Mesothelial cell of epicardium (in vitro differentiated cells): ENCODE measurements around the gene YTHDC2. TPM values are rescaled to one million over a fixed set of nuclear protein-coding genes. Genes with fewer than 3 reads are reported as not detected.

Experiments
- DNase-seq, 2 experiments: peaks; one replicate each; pipeline ENCODE4 v3.0.0; 2021; ENCODE audit warnings: low spot score in 2 of 2; ENCODE audit not compliant: unreplicated experiment in 2 of 2
- H3K27ac Mint-ChIP-seq: 2 replicates; pipeline ENCODE4 v1.8.0; 2021; ENCODE audit warnings: mixed read lengths
- H3K27me3 Mint-ChIP-seq: 2 replicates; pipeline ENCODE4 v1.8.0; 2021; ENCODE audit warnings: low read depth, mixed read lengths
- H3K36me3 Mint-ChIP-seq: 2 replicates; pipeline ENCODE4 v1.8.0; 2021; ENCODE audit warnings: mixed read lengths
- H3K4me1 Mint-ChIP-seq: 2 replicates; pipeline ENCODE4 v1.8.0; 2021; ENCODE audit warnings: mixed read lengths
- H3K4me3 Mint-ChIP-seq: 2 replicates; pipeline ENCODE4 v1.8.0; 2021; ENCODE audit warnings: mild to moderate bottlenecking, moderate library complexity, mixed read lengths
- H3K9me3 Mint-ChIP-seq: 2 replicates; pipeline ENCODE4 v1.8.0; 2021; ENCODE audit warnings: mixed read lengths
- total RNA-seq: library from RNA; stranded (reverse); gene quantifications from 3 replicates; pipeline ENCODE4 v1.2.1, GENCODE V29; 2021
- TF ChIP-seq, protein P1 (sequence below): fragments of 200-600 bp; sonication (generic); IDR thresholded peaks from one replicate; pipeline ENCODE4 v1.5.0; 2021; ENCODE audit warnings: antibody characterized with exemption; ENCODE audit not compliant: unreplicated experiment

The YTHDC2 gene
- total RNA-seq, 1 donor from 2014 or later: 38.2 TPM

DNA sequence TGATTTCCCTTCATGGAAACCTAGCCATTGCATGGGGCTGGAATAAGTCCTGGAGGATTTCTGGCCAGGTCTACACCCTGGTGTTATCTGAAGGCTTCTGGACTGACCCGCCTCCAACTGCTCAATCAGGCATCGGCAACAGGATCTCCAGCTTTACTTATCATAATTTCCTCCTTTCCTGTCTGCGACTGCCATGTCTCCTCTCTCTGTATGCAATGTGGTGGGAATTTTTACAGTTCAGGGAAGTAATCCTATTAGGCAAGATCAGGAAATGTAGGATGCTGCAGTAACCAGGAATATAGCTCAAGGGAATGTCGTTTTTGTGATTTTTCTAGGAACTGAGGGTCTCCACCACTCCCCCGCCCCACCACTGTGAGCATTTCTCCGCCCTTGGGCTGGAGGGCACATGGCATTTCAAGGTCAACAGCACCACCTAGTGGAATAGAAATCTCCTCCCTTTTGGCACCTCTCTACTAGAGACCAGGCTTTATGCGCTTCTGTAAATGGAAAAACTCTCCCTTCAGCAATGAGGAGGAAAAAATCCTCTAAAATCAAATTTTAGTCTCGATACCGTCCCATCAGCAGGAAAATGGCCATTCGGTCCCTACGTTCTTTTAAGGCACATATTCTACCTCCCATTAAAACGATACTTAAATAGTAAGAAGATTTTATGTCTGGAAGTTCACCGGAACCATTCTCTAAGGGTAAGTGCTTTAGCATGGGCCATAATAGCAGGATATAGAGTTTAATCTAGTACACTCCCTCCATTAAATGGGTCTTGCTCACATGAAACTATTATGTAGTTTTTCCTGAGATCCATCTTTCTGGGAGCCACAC, 93.0 kb downstream of the YTHDC2 start:
- peaks cover 9% of the 10 kb centered on the region for H3K9me3 Mint-ChIP-seq
- TF ChIP-seq, protein P1, sequence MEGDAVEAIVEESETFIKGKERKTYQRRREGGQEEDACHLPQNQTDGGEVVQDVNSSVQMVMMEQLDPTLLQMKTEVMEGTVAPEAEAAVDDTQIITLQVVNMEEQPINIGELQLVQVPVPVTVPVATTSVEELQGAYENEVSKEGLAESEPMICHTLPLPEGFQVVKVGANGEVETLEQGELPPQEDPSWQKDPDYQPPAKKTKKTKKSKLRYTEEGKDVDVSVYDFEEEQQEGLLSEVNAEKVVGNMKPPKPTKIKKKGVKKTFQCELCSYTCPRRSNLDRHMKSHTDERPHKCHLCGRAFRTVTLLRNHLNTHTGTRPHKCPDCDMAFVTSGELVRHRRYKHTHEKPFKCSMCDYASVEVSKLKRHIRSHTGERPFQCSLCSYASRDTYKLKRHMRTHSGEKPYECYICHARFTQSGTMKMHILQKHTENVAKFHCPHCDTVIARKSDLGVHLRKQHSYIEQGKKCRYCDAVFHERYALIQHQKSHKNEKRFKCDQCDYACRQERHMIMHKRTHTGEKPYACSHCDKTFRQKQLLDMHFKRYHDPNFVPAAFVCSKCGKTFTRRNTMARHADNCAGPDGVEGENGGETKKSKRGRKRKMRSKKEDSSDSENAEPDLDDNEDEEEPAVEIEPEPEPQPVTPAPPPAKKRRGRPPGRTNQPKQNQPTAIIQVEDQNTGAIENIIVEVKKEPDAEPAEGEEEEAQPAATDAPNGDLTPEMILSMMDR: peak; percentile 66
- no peak for DNase-seq
- H3K27ac Mint-ChIP-seq: no peak overlapping the region
- peaks cover 2% of the 10 kb centered on the region for H3K36me3 Mint-ChIP-seq
- H3K4me3 Mint-ChIP-seq: peak overlapping the region; percentile 47
- peaks cover 3% of the 10 kb centered on the region for H3K4me1 Mint-ChIP-seq
- no peaks in the 10 kb centered on the region for H3K27me3 Mint-ChIP-seq

DNA sequence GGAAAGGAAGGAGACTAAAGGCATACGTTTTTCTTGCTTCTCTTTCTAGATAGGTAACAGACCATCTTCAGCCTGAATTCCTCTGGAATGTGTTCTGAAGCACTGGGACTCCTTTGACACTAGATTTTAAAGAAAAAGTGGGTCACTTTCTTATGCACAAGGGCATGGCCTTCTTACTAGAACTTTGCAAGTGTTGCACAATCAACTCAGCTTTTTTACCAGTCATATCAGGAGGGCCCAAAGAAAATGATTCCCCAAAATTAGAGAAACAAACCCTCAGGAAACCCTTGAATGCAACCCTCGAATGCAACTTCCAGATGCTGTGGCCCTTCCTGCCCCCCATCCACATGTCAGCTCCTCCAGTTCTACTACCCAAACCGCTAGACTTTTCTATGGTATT, 93.9 kb downstream of the YTHDC2 start:
- Mint-ChIP-seq H3K4me1 (peaks cover 3% of the 10 kb centered on the region), H3K27ac (no peak overlapping the region), H3K4me3 (no peak overlapping the region), H3K27me3 (no peaks in the 10 kb centered on the region), H3K36me3 (peaks cover 2% of the 10 kb centered on the region), H3K9me3 (peaks cover 9% of the 10 kb centered on the region)
- DNase-seq: no peak
- TF ChIP-seq, protein P1: no peak

DNA sequence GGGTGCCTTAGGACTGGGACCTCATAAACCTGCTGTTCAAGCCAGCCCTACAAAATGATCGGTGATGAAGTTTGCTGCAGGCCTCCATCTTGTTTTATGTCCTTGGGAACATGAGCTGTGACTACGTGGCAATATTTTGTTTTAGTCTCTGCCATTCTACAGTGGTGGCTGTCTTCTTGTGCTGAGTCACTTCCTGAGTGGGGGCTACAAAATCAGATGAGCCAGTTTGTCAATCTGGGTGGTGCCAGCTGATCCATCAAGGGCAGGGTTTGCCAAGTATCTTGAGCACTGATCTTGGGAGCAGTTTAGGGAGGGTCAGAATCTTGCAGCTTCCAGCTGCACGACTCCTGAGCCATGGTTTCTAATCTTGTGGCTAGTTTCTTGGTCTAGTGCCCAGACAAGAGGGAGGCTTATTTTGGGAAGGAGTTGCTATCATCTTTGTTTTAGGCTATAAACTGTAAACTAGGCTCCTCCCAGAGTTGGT, 94.7 kb downstream of the YTHDC2 start:
- Mint-ChIP-seq H3K27ac (no peak overlapping the region), H3K4me1 (peaks cover 3% of the 10 kb centered on the region), H3K4me3 (no peak overlapping the region), H3K9me3 (peaks cover 9% of the 10 kb centered on the region), H3K36me3 (peaks cover 2% of the 10 kb centered on the region), H3K27me3 (no peaks in the 10 kb centered on the region)
- TF ChIP-seq, protein P1: no peak
- no peak for DNase-seq

DNA sequence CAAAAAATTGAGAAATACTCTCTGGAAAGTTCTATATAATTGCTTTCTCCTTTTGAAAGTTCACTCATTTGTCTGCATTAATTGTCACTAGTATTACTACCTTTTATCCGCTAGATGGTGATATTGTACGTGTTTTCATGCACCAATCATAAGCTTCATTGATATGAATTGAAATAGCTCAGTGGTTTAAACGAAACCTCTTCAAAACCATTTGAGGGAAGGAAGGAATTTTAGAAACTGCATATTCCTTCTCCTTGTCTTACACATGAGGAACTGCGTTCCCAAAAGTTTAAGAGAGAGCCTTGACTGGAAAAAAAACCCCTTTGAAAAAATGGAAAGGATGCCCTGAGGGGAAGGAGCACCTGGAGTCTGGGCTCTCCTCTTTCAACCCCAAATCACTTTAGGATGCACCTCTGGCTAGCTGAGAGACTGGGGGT, 98.6 kb downstream of the YTHDC2 start:
- TF ChIP-seq, protein P1: peak; percentile 65
- Mint-ChIP-seq H3K9me3 (peaks cover 9% of the 10 kb centered on the region), H3K4me3 (no peak overlapping the region), H3K36me3 (peaks cover 2% of the 10 kb centered on the region), H3K27me3 (no peaks in the 10 kb centered on the region), H3K4me1 (peaks cover 10% of the 10 kb centered on the region), H3K27ac (no peak overlapping the region)
- DNase-seq: no peak

DNA sequence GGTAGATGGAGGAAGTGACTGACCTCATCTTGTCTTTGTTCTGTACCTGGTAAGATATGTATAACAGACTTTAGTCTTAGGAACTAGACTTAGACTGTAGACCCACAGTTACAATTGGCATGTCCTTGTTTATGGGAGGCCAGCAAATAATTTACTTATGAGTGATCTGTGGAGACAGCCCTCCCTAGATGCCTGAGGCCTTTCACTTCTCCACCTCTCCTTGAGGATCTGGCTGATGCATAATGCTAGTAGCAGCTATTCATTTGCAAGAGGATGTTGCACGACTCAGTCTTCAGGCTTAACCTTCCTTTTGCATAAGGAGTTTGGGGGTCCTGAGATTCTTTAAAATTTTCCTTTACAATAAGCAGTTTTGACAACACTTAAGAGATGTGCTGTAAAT, 100.7 kb downstream of the YTHDC2 start:
- Mint-ChIP-seq H3K27ac (no peak overlapping the region), H3K27me3 (no peaks in the 10 kb centered on the region), H3K36me3 (peaks cover 2% of the 10 kb centered on the region), H3K4me1 (peaks cover 10% of the 10 kb centered on the region), H3K9me3 (peaks cover 13% of the 10 kb centered on the region), H3K4me3 (no peak overlapping the region)
- TF ChIP-seq, protein P1: no peak
- DNase-seq: no peak
